ENCODE measurements around the gene EIF3I. TPM values are rescaled to one million over a fixed set of nuclear protein-coding genes. Genes with fewer than 3 reads are reported as not detected.

EIF3I gene
- polyA plus RNA-seq, 3 donors = 126 to 162 (median 151) TPM

DNA sequence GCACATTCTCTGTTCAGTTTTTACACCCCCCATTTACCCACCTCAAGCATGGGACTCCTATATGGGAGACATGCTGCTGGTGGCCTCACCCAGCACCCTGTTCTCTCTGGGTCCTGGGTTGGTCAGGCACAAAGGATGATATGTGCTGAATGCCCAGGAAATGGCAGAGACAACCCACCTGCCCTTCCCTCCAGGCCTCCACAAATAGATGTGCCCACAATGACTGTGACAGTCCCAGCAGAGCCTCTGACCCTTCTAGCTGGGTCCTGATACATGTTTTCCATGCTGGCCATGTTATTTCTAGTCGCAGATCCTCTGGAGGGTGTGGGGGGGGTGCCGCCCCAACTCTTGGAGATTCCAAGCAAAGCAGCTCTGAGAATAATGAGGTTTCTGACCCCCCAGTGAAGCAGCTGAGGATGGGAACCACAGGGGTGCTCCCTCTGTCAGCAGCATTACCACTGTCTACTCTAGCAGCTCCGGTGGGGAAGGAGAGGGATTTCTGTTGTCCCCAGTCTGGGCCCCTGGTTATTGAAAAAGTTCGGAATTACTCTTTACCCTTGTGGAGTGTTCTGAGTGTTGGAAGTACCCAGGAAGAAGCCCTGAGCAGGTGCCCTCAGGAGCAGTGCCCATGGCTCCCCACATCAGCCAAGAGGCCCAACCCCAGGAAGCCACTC, 23.0 kb upstream of the EIF3I start:
- WGBS (ENCODE audit: insufficient coverage) = 100% methylated on average over 1 of the region's 4 CpGs
- H3K36me3 ChIP-seq (replicated peaks in 1 of 2; ENCODE audit: control insufficient read depth in 1 of 2, insufficient read depth in 2 of 2, low read length in 2 of 2) = peaks cover 33 to 43% of the 10 kb centered on the region in 2 donors
- H3K27ac ChIP-seq (ENCODE audit: low read depth in 1 of 2, low read length in 2 of 2) = no peak overlapping the region
- H3K4me2 ChIP-seq (replicated peaks; ENCODE audit: extremely low read depth, low read length, poor library complexity, severe bottlenecking) = no peak overlapping the region
- H3K4me3 ChIP-seq (replicated peaks in 1 of 3; ENCODE audit: low read depth in 2 of 3, low read length in 3 of 3) = no peak overlapping the region
- no peaks in the 10 kb centered on the region for H4K20me1 ChIP-seq (ENCODE audit: insufficient read depth, low read length)
- Mint-ChIP-seq H3K9me3 (no peaks in the 10 kb centered on the region), H3K27me3 (ENCODE audit: low read depth in 3 of 3) (peaks cover 0 to 7% (median 6%) of the 10 kb centered on the region in 3 donors), H3K4me3 (no peak overlapping the region), H3K36me3 (peaks cover 37 to 41% of the 10 kb centered on the region in 2 donors), H3K27ac (peak overlapping the region in 2 of 7 donors; percentile 28 to 77), H3K4me1 (peaks cover 24% of the 10 kb centered on the region)
- no peaks in the 10 kb centered on the region for H3K27me3 ChIP-seq (ENCODE audit: control insufficient read depth in 2 of 2, insufficient read depth in 2 of 2, low read length in 2 of 2)
- intact Hi-C loops (cut with micrococcal nuclease) = no loop called here
- no peak for DNase-seq
- TF ChIP-seq, protein P1, sequence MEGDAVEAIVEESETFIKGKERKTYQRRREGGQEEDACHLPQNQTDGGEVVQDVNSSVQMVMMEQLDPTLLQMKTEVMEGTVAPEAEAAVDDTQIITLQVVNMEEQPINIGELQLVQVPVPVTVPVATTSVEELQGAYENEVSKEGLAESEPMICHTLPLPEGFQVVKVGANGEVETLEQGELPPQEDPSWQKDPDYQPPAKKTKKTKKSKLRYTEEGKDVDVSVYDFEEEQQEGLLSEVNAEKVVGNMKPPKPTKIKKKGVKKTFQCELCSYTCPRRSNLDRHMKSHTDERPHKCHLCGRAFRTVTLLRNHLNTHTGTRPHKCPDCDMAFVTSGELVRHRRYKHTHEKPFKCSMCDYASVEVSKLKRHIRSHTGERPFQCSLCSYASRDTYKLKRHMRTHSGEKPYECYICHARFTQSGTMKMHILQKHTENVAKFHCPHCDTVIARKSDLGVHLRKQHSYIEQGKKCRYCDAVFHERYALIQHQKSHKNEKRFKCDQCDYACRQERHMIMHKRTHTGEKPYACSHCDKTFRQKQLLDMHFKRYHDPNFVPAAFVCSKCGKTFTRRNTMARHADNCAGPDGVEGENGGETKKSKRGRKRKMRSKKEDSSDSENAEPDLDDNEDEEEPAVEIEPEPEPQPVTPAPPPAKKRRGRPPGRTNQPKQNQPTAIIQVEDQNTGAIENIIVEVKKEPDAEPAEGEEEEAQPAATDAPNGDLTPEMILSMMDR (IDR thresholded peaks at IDR 0.05) = no peak
- H2AFZ ChIP-seq (ENCODE audit: insufficient read depth, low read depth, low read length, poor library complexity, severe bottlenecking) = no peak overlapping the region
- no peaks in the 10 kb centered on the region for H3K79me2 ChIP-seq (ENCODE audit: insufficient read depth, low read length)
- no peak overlapping the region for H3K9ac ChIP-seq (ENCODE audit: insufficient read depth, low read length, poor library complexity, severe bottlenecking)
- no peaks in the 10 kb centered on the region for H3K9me3 ChIP-seq (replicated peaks in 1 of 2; ENCODE audit: control insufficient read depth in 1 of 2, insufficient read depth in 1 of 2, low read length in 2 of 2)
- H3K4me1 ChIP-seq (ENCODE audit: control insufficient read depth in 1 of 2, insufficient read depth in 2 of 2, low read length in 2 of 2) = peaks cover 22 to 24% of the 10 kb centered on the region in 2 donors

DNA sequence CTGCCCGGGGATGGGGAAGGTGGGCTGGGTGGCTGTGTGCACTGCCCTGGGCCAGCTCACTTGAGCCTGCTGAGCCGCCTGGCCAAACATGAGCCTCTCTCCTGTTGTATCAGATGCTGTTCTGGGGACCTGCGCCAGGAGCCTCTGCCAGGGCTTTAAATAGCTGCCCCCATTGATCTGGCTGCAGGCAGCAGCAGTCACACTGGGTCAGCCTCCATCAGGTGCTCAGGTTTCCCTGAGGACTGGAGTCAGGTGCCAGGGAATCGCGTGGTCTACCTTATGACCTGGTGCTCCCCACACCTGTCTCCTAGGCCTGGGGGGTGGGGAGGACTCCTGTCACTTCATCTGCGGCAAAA, 22.5 kb upstream of the EIF3I start:
- Histone ChIP-seq H3K9ac (ENCODE audit: insufficient read depth, low read length, poor library complexity, severe bottlenecking) (no peak overlapping the region), H3K27me3 (ENCODE audit: control insufficient read depth in 2 of 2, insufficient read depth in 2 of 2, low read length in 2 of 2) (no peaks in the 10 kb centered on the region), H3K4me1 (ENCODE audit: control insufficient read depth in 1 of 2, insufficient read depth in 2 of 2, low read length in 2 of 2) (peaks cover 22 to 24% of the 10 kb centered on the region in 2 donors), H3K4me3 (replicated peaks in 1 of 3; ENCODE audit: low read depth in 2 of 3, low read length in 3 of 3) (peak overlapping the region in 1 of 3 experiments; percentile 79), H4K20me1 (ENCODE audit: insufficient read depth, low read length) (no peaks in the 10 kb centered on the region), H2AFZ (ENCODE audit: insufficient read depth, low read depth, low read length, poor library complexity, severe bottlenecking) (no peak overlapping the region), H3K4me2 (replicated peaks; ENCODE audit: extremely low read depth, low read length, poor library complexity, severe bottlenecking) (peak overlapping the region; percentile 68), H3K79me2 (ENCODE audit: insufficient read depth, low read length) (no peaks in the 10 kb centered on the region), H3K9me3 (replicated peaks in 1 of 2; ENCODE audit: control insufficient read depth in 1 of 2, insufficient read depth in 1 of 2, low read length in 2 of 2) (no peaks in the 10 kb centered on the region), H3K36me3 (replicated peaks in 1 of 2; ENCODE audit: control insufficient read depth in 1 of 2, insufficient read depth in 2 of 2, low read length in 2 of 2) (peaks cover 27 to 38% of the 10 kb centered on the region in 2 donors), H3K27ac (ENCODE audit: low read depth in 1 of 2, low read length in 2 of 2) (no peak overlapping the region)
- Mint-ChIP-seq H3K4me3 (no peak overlapping the region), H3K27me3 (ENCODE audit: low read depth in 3 of 3) (peaks cover 0 to 7% (median 6%) of the 10 kb centered on the region in 3 donors), H3K27ac (peak overlapping the region in 1 of 7 donors; percentile 28), H3K4me1 (peaks cover 24% of the 10 kb centered on the region), H3K9me3 (no peaks in the 10 kb centered on the region), H3K36me3 (peaks cover 32 to 36% of the 10 kb centered on the region in 2 donors)
- DNase-seq = no peak
- TF ChIP-seq, protein P1 (IDR thresholded peaks at IDR 0.05) = no peak
- WGBS (ENCODE audit: insufficient coverage) = 86% methylated on average over 3 of the region's 6 CpGs
- intact Hi-C loops (cut with micrococcal nuclease) = no loop called here

Measured in CD14-positive monocyte (primary cell).